Measurements from ENCODE around the gene IFT122.

IFT122 gene

GRCh38 chr3:129558081-129558771 lies 118.2 kb downstream of the IFT122 start:
- H3K4me3 ChIP-seq (ENCODE audit: low read depth, low read length), result peak overlapping the region; percentile 23; the same call in 1 of the 2 replicates
- no peaks in the 10 kb centered on the region for H3K79me2 ChIP-seq (ENCODE audit: control insufficient read depth, insufficient read depth, low read length, unreplicated experiment)
- H3K36me3 ChIP-seq (ENCODE audit: insufficient read depth, low read length), result peaks cover 10% of the 10 kb centered on the region; the same call in 1 of the 2 replicates
- H2AFZ ChIP-seq (ENCODE audit: low read length, unreplicated experiment), result no peak overlapping the region
- peaks cover 45% of the 10 kb centered on the region for H3K4me1 ChIP-seq (ENCODE audit: control insufficient read depth, insufficient read depth, low read length, unreplicated experiment)
- peak overlapping the region; percentile 27 for H3K27ac ChIP-seq (ENCODE audit: low read depth, low read length)
- no peaks in the 10 kb centered on the region for H3K27me3 ChIP-seq (ENCODE audit: insufficient read depth, low read length)

DNA sequence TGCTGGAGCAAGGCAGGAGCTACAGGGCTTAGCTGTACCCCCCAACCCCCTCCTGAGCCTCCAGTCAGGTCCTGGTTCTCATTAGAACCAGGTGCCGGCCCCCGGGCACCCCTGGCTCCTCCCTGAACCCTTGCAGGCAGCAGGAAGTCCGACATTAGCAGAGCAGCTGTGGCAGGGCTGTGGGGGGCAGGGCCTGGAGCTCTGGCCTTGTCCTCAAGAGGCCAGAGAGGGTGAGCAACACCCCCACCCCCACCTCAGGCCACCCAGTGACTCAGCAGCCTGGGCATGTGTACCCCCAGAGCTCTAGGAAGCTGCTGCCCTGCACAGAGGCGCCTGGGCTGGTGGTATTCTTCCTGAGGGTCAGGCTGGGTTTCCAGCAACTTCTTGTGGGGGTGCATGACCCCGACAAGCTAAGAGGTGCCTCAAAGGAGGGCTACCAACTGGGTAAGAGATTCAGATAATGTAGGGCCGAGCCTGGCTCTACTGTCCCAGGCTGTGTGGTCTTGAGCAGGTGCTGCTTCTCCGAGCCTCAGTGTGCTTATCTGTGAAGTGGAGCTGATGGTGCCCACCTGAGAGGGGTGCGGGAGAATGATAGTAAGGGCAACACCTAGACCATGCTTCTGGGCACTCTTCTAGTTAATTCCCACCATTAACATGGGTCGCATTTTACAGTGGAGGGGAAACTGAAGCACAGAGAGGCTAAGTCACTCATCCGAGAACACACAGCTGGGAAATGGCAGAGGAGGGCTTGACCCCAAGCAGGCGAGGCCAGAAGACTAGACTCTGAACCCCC lies 118.9 kb downstream of the IFT122 start:
- peak overlapping the region; percentile 27 for H3K27ac ChIP-seq (ENCODE audit: low read depth, low read length)
- H2AFZ ChIP-seq (ENCODE audit: low read length, unreplicated experiment), result no peak overlapping the region
- H3K36me3 ChIP-seq (ENCODE audit: insufficient read depth, low read length), result peaks cover 10% of the 10 kb centered on the region; the same call in 1 of the 2 replicates
- peaks cover 46% of the 10 kb centered on the region for H3K4me1 ChIP-seq (ENCODE audit: control insufficient read depth, insufficient read depth, low read length, unreplicated experiment)
- no peaks in the 10 kb centered on the region for H3K27me3 ChIP-seq (ENCODE audit: insufficient read depth, low read length)
- no peaks in the 10 kb centered on the region for H3K79me2 ChIP-seq (ENCODE audit: control insufficient read depth, insufficient read depth, low read length, unreplicated experiment)
- peak overlapping the region; percentile 23; the same call in 1 of the 2 replicates for H3K4me3 ChIP-seq (ENCODE audit: low read depth, low read length)

DNA sequence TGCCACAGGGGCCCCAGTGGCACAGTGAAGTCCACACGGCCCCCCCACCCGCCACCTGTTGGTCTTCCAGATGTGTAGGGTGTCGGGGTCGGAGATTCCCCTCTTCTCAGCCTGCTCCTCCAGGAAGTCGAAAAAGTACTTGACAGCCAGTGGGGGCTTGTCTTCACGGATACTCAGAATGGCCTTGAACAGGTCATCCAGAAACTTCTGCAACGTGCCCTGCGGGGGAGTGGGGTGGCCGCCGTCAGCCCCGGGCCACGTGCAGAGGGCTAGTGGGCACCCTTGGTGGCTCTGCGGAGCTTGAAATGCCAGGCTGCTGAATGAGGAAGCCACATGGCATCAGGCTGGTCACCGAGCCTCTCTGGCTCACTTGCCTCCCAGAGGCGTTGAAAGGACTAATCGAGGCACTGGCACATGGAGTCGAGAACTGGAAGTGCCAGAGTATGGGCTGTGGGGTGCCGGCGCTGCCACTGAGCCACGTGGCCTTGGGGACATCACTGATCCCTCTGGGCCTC lies 119.6 kb downstream of the IFT122 start:
- H2AFZ ChIP-seq (ENCODE audit: low read length, unreplicated experiment), result no peak overlapping the region
- H3K4me3 ChIP-seq (ENCODE audit: low read depth, low read length), result 0 out of 2 replicates have a peak overlapping the region, but pooled peaks have one; percentile 10
- no peaks in the 10 kb centered on the region for H3K27me3 ChIP-seq (ENCODE audit: insufficient read depth, low read length)
- H3K4me1 ChIP-seq (ENCODE audit: control insufficient read depth, insufficient read depth, low read length, unreplicated experiment), result peaks cover 53% of the 10 kb centered on the region
- H3K27ac ChIP-seq (ENCODE audit: low read depth, low read length), result peak overlapping the region; percentile 56
- peaks cover 10% of the 10 kb centered on the region; the same call in 1 of the 2 replicates for H3K36me3 ChIP-seq (ENCODE audit: insufficient read depth, low read length)
- H3K79me2 ChIP-seq (ENCODE audit: control insufficient read depth, insufficient read depth, low read length, unreplicated experiment), result no peaks in the 10 kb centered on the region

DNA sequence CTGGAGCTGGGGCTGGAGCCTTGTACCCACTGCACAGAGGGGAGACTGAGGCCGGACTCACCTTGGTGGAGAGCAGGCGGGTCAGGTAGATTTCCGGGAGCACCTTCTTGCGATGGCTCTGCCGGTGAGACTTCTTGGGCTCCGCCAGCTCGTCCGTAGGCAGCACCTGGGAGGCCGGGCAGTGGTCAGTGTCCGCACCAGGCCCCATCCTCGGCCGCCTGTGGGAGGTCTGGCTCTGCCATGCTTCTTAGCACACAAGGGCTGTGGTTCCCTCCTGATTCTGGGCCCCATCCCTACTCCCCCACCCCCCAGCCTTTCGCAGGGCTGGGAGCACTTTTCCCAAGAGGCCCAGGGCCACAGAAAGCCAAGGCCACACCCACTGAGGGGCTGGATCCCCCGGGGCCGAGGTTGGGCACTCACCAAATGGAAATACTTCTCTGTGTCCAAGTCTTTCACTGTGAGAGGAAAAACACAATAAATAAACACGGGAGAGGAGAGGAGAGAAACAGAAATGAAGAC lies 120.3 kb downstream of the IFT122 start:
- H2AFZ ChIP-seq (ENCODE audit: low read length, unreplicated experiment), result no peak overlapping the region
- no peaks in the 10 kb centered on the region for H3K27me3 ChIP-seq (ENCODE audit: insufficient read depth, low read length)
- H3K4me1 ChIP-seq (ENCODE audit: control insufficient read depth, insufficient read depth, low read length, unreplicated experiment), result peaks cover 55% of the 10 kb centered on the region
- H3K79me2 ChIP-seq (ENCODE audit: control insufficient read depth, insufficient read depth, low read length, unreplicated experiment), result no peaks in the 10 kb centered on the region
- peak overlapping the region; percentile 53 for H3K4me3 ChIP-seq (ENCODE audit: low read depth, low read length)
- peak overlapping the region; percentile 56 for H3K27ac ChIP-seq (ENCODE audit: low read depth, low read length)
- H3K36me3 ChIP-seq (ENCODE audit: insufficient read depth, low read length), result peaks cover 10% of the 10 kb centered on the region; the same call in 1 of the 2 replicates

GRCh38 chr3:129560911-129561594 lies 121.0 kb downstream of the IFT122 start:
- Histone ChIP-seq H3K4me1 (ENCODE audit: control insufficient read depth, insufficient read depth, low read length, unreplicated experiment) (peaks cover 55% of the 10 kb centered on the region), H3K27me3 (ENCODE audit: insufficient read depth, low read length) (no peaks in the 10 kb centered on the region), H3K4me3 (ENCODE audit: low read depth, low read length) (peak overlapping the region; percentile 53), H3K27ac (ENCODE audit: low read depth, low read length) (peak overlapping the region; percentile 56), H3K79me2 (ENCODE audit: control insufficient read depth, insufficient read depth, low read length, unreplicated experiment) (no peaks in the 10 kb centered on the region), H2AFZ (ENCODE audit: low read length, unreplicated experiment) (peak overlapping the region; percentile 16), H3K36me3 (ENCODE audit: insufficient read depth, low read length) (peaks cover 10% of the 10 kb centered on the region; the same call in 1 of the 2 replicates)

GRCh38 chr3:129561619-129562248 lies 121.7 kb downstream of the IFT122 start:
- Histone ChIP-seq H3K4me3 (ENCODE audit: low read depth, low read length) (no peak overlapping the region), H3K36me3 (ENCODE audit: insufficient read depth, low read length) (peaks cover 7% of the 10 kb centered on the region; the same call in 1 of the 2 replicates), H3K4me1 (ENCODE audit: control insufficient read depth, insufficient read depth, low read length, unreplicated experiment) (peaks cover 55% of the 10 kb centered on the region), H2AFZ (ENCODE audit: low read length, unreplicated experiment) (no peak overlapping the region), H3K79me2 (ENCODE audit: control insufficient read depth, insufficient read depth, low read length, unreplicated experiment) (no peaks in the 10 kb centered on the region), H3K27ac (ENCODE audit: low read depth, low read length) (peak overlapping the region; percentile 56), H3K27me3 (ENCODE audit: insufficient read depth, low read length) (no peaks in the 10 kb centered on the region)

- no peaks in the 10 kb centered on the region for H3K27me3 ChIP-seq (ENCODE audit: insufficient read depth, low read length)
- no peak overlapping the region for H3K27ac ChIP-seq (ENCODE audit: low read depth, low read length)
- peaks cover 6% of the 10 kb centered on the region; the same call in 1 of the 2 replicates for H3K36me3 ChIP-seq (ENCODE audit: insufficient read depth, low read length)
- H2AFZ ChIP-seq (ENCODE audit: low read length, unreplicated experiment), result no peak overlapping the region
- H3K79me2 ChIP-seq (ENCODE audit: control insufficient read depth, insufficient read depth, low read length, unreplicated experiment), result no peaks in the 10 kb centered on the region
- H3K4me1 ChIP-seq (ENCODE audit: control insufficient read depth, insufficient read depth, low read length, unreplicated experiment), result peaks cover 54% of the 10 kb centered on the region
- no peak overlapping the region for H3K4me3 ChIP-seq (ENCODE audit: low read depth, low read length)
Observed at GRCh38 chr3:129562803-129563202, 122.8 kb downstream of the IFT122 start.

- Histone ChIP-seq H3K79me2 (ENCODE audit: control insufficient read depth, insufficient read depth, low read length, unreplicated experiment) (no peaks in the 10 kb centered on the region), H3K27ac (ENCODE audit: low read depth, low read length) (no peak overlapping the region), H3K4me3 (ENCODE audit: low read depth, low read length) (no peak overlapping the region), H2AFZ (ENCODE audit: low read length, unreplicated experiment) (no peak overlapping the region), H3K36me3 (ENCODE audit: insufficient read depth, low read length) (peaks cover under 1% of the 10 kb centered on the region; the same call in 1 of the 2 replicates), H3K4me1 (ENCODE audit: control insufficient read depth, insufficient read depth, low read length, unreplicated experiment) (peaks cover 48% of the 10 kb centered on the region), H3K27me3 (ENCODE audit: insufficient read depth, low read length) (no peaks in the 10 kb centered on the region)
Observed at GRCh38 chr3:129563332-129563731, 123.3 kb downstream of the IFT122 start.

GRCh38 chr3:129563850-129564535 lies 124.0 kb downstream of the IFT122 start:
- Histone ChIP-seq H3K79me2 (ENCODE audit: control insufficient read depth, insufficient read depth, low read length, unreplicated experiment) (no peaks in the 10 kb centered on the region), H3K27me3 (ENCODE audit: insufficient read depth, low read length) (no peaks in the 10 kb centered on the region), H3K27ac (ENCODE audit: low read depth, low read length) (no peak overlapping the region), H3K4me3 (ENCODE audit: low read depth, low read length) (no peak overlapping the region), H3K4me1 (ENCODE audit: control insufficient read depth, insufficient read depth, low read length, unreplicated experiment) (peaks cover 42% of the 10 kb centered on the region), H3K36me3 (ENCODE audit: insufficient read depth, low read length) (no peaks in the 10 kb centered on the region; the same call in 1 of the 2 replicates), H2AFZ (ENCODE audit: low read length, unreplicated experiment) (no peak overlapping the region)
